A549 (cell line): ENCODE measurements around the gene ATAD1. TPM values are rescaled to one million over a fixed set of nuclear protein-coding genes. Genes with fewer than 3 reads are reported as not detected.
A peak's percentile ranks its signal among the peaks of the same experiment; 100 is the strongest.

ENCODE experiments used
- ATAC-seq, 2 experiments: fragments of 200-7000 bp in 1 of 2; fragments of >200 bp in 1 of 2; cut with Nextera tagmentation in 1 of 2; cut with Tn5 transposase in 1 of 2; 3 replicates each; pipeline versions ENCODE4 v1.8.0 to v1.9.1; 2018 to 2020; ENCODE audit warnings: mild to moderate bottlenecking in 1 of 2, moderate library complexity in 1 of 2
- CTCF ChIA-PET: fragments of 300-600 bp; sonication (Branson Sonifier 250); formaldehyde crosslinking; extraction: SDS; loops from one replicate; lab custom pipeline; 2021; ENCODE audit warnings: antibody characterized with exemption, inconsistent platforms; lab: Yijun Ruan, JAX
- POLR2A ChIA-PET: fragments of 350-600 bp; formaldehyde crosslinking; extraction: SDS; loops from one replicate; lab custom pipeline; 2021; ENCODE audit warnings: antibody characterized with exemption, inconsistent platforms; lab: Yijun Ruan, JAX
- DNase-seq, 2 experiments: peaks; one replicate each; pipeline versions ENCODE4 v3.0.0 to v3.0.0-alpha.2; 2011 to 2016; ENCODE audit warnings: low read depth in 1 of 2, low spot score in 1 of 2
- FAIRE-seq: peaks from 2 replicates; lab custom pipeline; 2011; peaks lifted over from hg19 to GRCh38; lab: Jason Lieb, UNC
- H3K27ac ChIP-seq, 2 experiments: fragments of >200 bp; sonication (Bioruptor Twin); formaldehyde crosslinking; 3 replicates each; pipeline ENCODE4 v1.5.1; 2016 to 2017
- H3K4me1 ChIP-seq: fragments of >200 bp; sonication (Bioruptor Twin); formaldehyde crosslinking; 3 replicates; pipeline ENCODE4 v1.6.1; 2016
- H3K4me2 ChIP-seq: fragments of >200 bp; sonication (Bioruptor Twin); formaldehyde crosslinking; 3 replicates; pipeline ENCODE4 v1.6.1; 2016
- H3K4me3 ChIP-seq: fragments of >200 bp; sonication (Bioruptor Twin); formaldehyde crosslinking; 3 replicates; pipeline ENCODE4 v1.5.1; 2016
- H3K9me3 ChIP-seq: fragments of >200 bp; sonication (Bioruptor Twin); formaldehyde crosslinking; 3 replicates; pipeline ENCODE4 v1.6.1; 2016
- BCL3 ChIP-seq: fragments of >200 bp; sonication (Bioruptor Twin); formaldehyde crosslinking; IDR thresholded peaks from 3 replicates; pipeline ENCODE4 v1.6.1; 2016
- BHLHE40 ChIP-seq: IDR thresholded peaks from 2 replicates; pipeline ENCODE4 v1.6.1; 2012; ENCODE audit warnings: low read depth, low read length, inconsistent platforms
- CHD2 ChIP-seq: fragments of 150-350 bp; IDR thresholded peaks from 2 replicates; pipeline ENCODE4 v1.6.1; 2014; ENCODE audit warnings: low read length; ENCODE audit not compliant: partially characterized antibody
- EHF ChIP-seq: fragments of 250-450 bp; sonication (Bioruptor Pico); IDR thresholded peaks from 2 replicates; pipeline ENCODE4 v1.5.0; 2020; ENCODE audit warnings: mild to moderate bottlenecking
- ELK1 ChIP-seq: fragments of 150-350 bp; IDR thresholded peaks from 2 replicates; pipeline ENCODE4 v1.6.1; 2014; ENCODE audit warnings: low read depth, mild to moderate bottlenecking, low read length
- FOSL2 ChIP-seq, 2 experiments: fragments of 450-650 bp in 1 of 2; fragments of >200 bp in 1 of 2; sonication (Bioruptor Twin) in 1 of 2; formaldehyde crosslinking; IDR thresholded peaks; 2 replicates each; pipeline versions ENCODE4 v1.5.0 to v1.6.1; 2016 to 2020; ENCODE audit warnings: mild to moderate bottlenecking in 1 of 2, moderate library complexity in 1 of 2
- GATA3 ChIP-seq: IDR thresholded peaks from 2 replicates; pipeline ENCODE4 v1.6.1; 2012; ENCODE audit warnings: borderline replicate concordance
- HDAC2 ChIP-seq: fragments of 200-600 bp; sonication (generic); IDR thresholded peaks from 2 replicates; pipeline ENCODE4 v1.6.1; 2016
- JUN ChIP-seq, 2 experiments: fragments of >200 bp; sonication (Bioruptor Twin); formaldehyde crosslinking; IDR thresholded peaks; 2 replicates in 1 of 2; 3 replicates in 1 of 2; pipeline ENCODE4 v1.6.1; 2016 to 2017
- JUNB ChIP-seq: fragments of >200 bp; sonication (Bioruptor Twin); formaldehyde crosslinking; IDR thresholded peaks from 2 replicates; pipeline ENCODE4 v1.6.1; 2016
- MYC ChIP-seq: IDR thresholded peaks from 2 replicates; pipeline ENCODE4 v1.6.1; 2012; ENCODE audit warnings: mild to moderate bottlenecking, inconsistent platforms, low read length, improper control_type of control experiment, borderline replicate concordance
- NPAS2 ChIP-seq: fragments of 250-450 bp; sonication (Bioruptor Pico); IDR thresholded peaks from 2 replicates; pipeline ENCODE4 v1.8.0; 2022; ENCODE audit warnings: mild to moderate bottlenecking, moderate library complexity, borderline replicate concordance
- RFX5 ChIP-seq: fragments of 450-650 bp; IDR thresholded peaks from 2 replicates; pipeline ENCODE4 v1.7.1; 2014; ENCODE audit warnings: antibody characterized with exemption, mild to moderate bottlenecking, moderate library complexity
- TFCP2L1 ChIP-seq: fragments of 250-450 bp; sonication (Bioruptor Pico); IDR thresholded peaks from 2 replicates; pipeline ENCODE4 v1.5.0; 2021; ENCODE audit warnings: mild to moderate bottlenecking
- TP53 ChIP-seq: fragments of 250-450 bp; sonication (Bioruptor Pico); IDR thresholded peaks from 2 replicates; pipeline ENCODE4 v1.5.0; 2021; ENCODE audit warnings: mild to moderate bottlenecking, moderate library complexity
- ZC3H11A ChIP-seq: fragments of 450-650 bp; IDR thresholded peaks from 2 replicates; pipeline ENCODE4 v1.6.1; 2014; ENCODE audit warnings: antibody characterized with exemption, mild to moderate bottlenecking
- WGBS: methylation state at CpG from one replicate; pipeline ENCODE4 v1.1.6; 2017; ENCODE audit errors: missing lambda C conversion rate; 5-methylcytosine and 5-hydroxymethylcytosine counted together
- polyA plus RNA-seq, 4 experiments: library from polyadenylated mRNA; depleted of rRNA in 3 of 4; stranded (reverse); fragments of >200 nt; fragmentation: RNase III in 1 of 4; extraction: RNeasy Plus Mini Kit Qiagen cat#74134 plus additional on column Dnase treatment in 1 of 4; gene quantifications; 2 replicates in 3 of 4; 3 replicates in 1 of 4; pipeline ENCODE4 v1.2.3, GENCODE V29; 2011 to 2017
- TF ChIP-seq, protein P1 (sequence below): fragments of >200 bp; sonication (Bioruptor Twin); formaldehyde crosslinking; IDR thresholded peaks from 2 replicates; pipeline ENCODE4 v1.6.1; 2016
- TF ChIP-seq, protein P2 (sequence below): fragments of 450-650 bp; IDR thresholded peaks from 2 replicates; pipeline ENCODE4 v1.6.1; 2014; ENCODE audit warnings: antibody characterized with exemption
- TF ChIP-seq, protein P3 (sequence below): fragments of >200 bp; sonication (Bioruptor Twin); formaldehyde crosslinking; IDR thresholded peaks from 3 replicates; pipeline ENCODE4 v1.5.1; 2016

The ATAD1 gene
- polyA plus RNA-seq, 2 of the 4 experiments (the other 2 are of a cell fraction), result 32.3 to 94.8 TPM

GRCh38 chr10:87761153-87761552 is 56.9 kb downstream of the ATAD1 start:
- POLR2A ChIA-PET, result no interaction called here
- CTCF ChIA-PET, result interaction anchor here (1.4 to 2.5 kb wide), 3 partner anchors 10 to 102 kb away, joined by 3 to 9 read pairs (median 4); partner anchors contain the start of gene PAPSS2
- Histone ChIP-seq H3K4me1 (peaks cover 19% of the 10 kb centered on the region), H3K9me3 (no peaks in the 10 kb centered on the region), H3K4me2 (peak overlapping the region; percentile 57; the same call in 2 of the 3 replicates), H3K4me3 (no peak overlapping the region), H3K27ac (peak overlapping the region in 1 of 2 experiments; percentile 57; a peak in 3 of 6 replicates)
- WGBS, result 89% methylated on average over 4 of the region's 4 CpGs
- DNase-seq (no peak), FAIRE-seq (no peak), ATAC-seq (no peak)
- TF ChIP-seq TFCP2L1 (CRISPR knock-in tag), result no peak
- TF ChIP-seq, protein P1, sequence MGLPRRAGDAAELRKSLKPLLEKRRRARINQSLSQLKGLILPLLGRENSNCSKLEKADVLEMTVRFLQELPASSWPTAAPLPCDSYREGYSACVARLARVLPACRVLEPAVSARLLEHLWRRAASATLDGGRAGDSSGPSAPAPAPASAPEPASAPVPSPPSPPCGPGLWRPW, result no peak
- TF ChIP-seq ELK1, result no peak
- TF ChIP-seq JUN (IDR thresholded peaks at IDR 0.05), result no peak
- no peak for TF ChIP-seq BHLHE40
- no peak for TF ChIP-seq FOSL2 (IDR thresholded peaks at IDR 0.05)
- no peak for TF ChIP-seq FOSL2 (CRISPR knock-in tag; IDR thresholded peaks at IDR 0.05)
- TF ChIP-seq, protein P2, sequence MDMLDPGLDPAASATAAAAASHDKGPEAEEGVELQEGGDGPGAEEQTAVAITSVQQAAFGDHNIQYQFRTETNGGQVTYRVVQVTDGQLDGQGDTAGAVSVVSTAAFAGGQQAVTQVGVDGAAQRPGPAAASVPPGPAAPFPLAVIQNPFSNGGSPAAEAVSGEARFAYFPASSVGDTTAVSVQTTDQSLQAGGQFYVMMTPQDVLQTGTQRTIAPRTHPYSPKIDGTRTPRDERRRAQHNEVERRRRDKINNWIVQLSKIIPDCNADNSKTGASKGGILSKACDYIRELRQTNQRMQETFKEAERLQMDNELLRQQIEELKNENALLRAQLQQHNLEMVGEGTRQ, result no peak
- no peak for TF ChIP-seq NPAS2 (CRISPR knock-in tag)
- no peak for TF ChIP-seq JUNB
- no peak for TF ChIP-seq ZC3H11A

DNA sequence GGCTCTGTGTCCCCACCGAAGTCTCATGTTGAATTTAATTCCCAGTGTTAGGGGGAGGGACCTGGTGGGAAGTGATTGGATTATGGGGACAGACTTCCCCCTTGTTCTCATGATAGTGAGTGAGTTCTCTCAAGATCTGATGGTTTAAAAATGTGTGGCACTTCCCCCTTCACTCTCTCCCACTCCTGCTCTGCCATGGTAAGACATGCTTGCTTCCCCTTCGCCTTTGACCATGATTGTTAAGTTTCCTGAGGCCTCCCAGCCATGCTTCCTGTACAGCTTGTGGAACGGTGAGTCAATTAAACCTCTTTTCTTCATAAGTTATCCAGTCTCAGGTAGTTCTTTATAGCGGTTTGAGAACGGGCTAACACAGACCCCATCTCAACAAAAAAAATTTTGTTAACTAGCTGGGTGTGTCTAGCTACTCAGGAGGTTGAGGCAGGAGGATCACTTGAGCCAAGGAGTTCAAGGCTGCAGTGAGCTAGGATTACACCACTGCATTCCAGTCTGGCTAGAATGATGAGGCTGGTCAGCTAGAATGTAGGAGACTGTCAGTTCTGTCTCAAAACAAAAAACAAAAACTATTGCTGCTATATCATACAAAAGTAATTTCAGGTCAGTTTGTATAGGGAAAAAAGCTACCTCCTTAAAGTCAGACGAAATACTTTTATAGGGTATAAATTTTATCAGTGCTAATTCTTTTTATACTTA is 57.7 kb downstream of the ATAD1 start:
- CTCF ChIA-PET, result interaction anchor here (1.1 to 2.5 kb wide), 4 partner anchors 10 to 101 kb away, joined by 3 to 9 read pairs (median 4); partner anchors contain the start of gene PAPSS2
- Histone ChIP-seq H3K4me2 (no peak overlapping the region), H3K4me1 (peaks cover 19% of the 10 kb centered on the region), H3K4me3 (no peak overlapping the region), H3K9me3 (no peaks in the 10 kb centered on the region), H3K27ac (no peak overlapping the region)
- ATAC-seq (no peak), DNase-seq (no peak), FAIRE-seq (no peak)
- TF ChIP-seq, protein P3, sequence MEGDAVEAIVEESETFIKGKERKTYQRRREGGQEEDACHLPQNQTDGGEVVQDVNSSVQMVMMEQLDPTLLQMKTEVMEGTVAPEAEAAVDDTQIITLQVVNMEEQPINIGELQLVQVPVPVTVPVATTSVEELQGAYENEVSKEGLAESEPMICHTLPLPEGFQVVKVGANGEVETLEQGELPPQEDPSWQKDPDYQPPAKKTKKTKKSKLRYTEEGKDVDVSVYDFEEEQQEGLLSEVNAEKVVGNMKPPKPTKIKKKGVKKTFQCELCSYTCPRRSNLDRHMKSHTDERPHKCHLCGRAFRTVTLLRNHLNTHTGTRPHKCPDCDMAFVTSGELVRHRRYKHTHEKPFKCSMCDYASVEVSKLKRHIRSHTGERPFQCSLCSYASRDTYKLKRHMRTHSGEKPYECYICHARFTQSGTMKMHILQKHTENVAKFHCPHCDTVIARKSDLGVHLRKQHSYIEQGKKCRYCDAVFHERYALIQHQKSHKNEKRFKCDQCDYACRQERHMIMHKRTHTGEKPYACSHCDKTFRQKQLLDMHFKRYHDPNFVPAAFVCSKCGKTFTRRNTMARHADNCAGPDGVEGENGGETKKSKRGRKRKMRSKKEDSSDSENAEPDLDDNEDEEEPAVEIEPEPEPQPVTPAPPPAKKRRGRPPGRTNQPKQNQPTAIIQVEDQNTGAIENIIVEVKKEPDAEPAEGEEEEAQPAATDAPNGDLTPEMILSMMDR, result no peak
- no peak for TF ChIP-seq TP53 (CRISPR knock-in tag)
- no peak for TF ChIP-seq MYC
- no peak for TF ChIP-seq HDAC2
- no peak for TF ChIP-seq BCL3
- TF ChIP-seq JUN (IDR thresholded peaks at IDR 0.05), result no peak
- no peak for TF ChIP-seq RFX5
- TF ChIP-seq CHD2, result no peak
- no peak for TF ChIP-seq BHLHE40
- no peak for TF ChIP-seq GATA3
- TF ChIP-seq EHF, result no peak
- POLR2A ChIA-PET, result no interaction called here
- 87% methylated on average over 6 of the region's 6 CpGs for WGBS
